WERI-Rb-1 (cell line): Measurements from ENCODE around the gene NEU4.
A peak's percentile ranks its signal among the peaks of the same experiment; 100 is the strongest.
"Not testable (repeated sequence)": the region's sequence is repeated elsewhere in the genome, so short reads cannot be mapped to it uniquely, and the experiment has no call there.

Experiments used
- DNase-seq: peaks from one replicate; pipeline ENCODE4 v3.0.0-alpha.2; 2020
- H3K27ac ChIP-seq: fragments of 250-450 bp; sonication (Bioruptor Pico); 2 replicates; pipeline ENCODE4 v1.5.1; 2020; ENCODE audit warnings: mild to moderate bottlenecking, moderate library complexity
- H3K27me3 ChIP-seq: fragments of 250-450 bp; sonication (Bioruptor Pico); 2 replicates; pipeline ENCODE4 v1.5.1; 2021; ENCODE audit warnings: mild to moderate bottlenecking, low read depth, moderate library complexity; ENCODE audit not compliant: insufficient read depth, severe bottlenecking
- H3K36me3 ChIP-seq: fragments of 250-450 bp; sonication (Bioruptor Pico); 2 replicates; pipeline ENCODE4 v1.5.1; 2020; ENCODE audit warnings: mild to moderate bottlenecking, moderate library complexity
- H3K4me3 ChIP-seq: 2 replicates; pipeline ENCODE4 v1.5.1; 2011; ENCODE audit warnings: low read depth, mild to moderate bottlenecking, control low read depth, low read length
- H3K9me3 ChIP-seq: fragments of 250-450 bp; sonication (Bioruptor Pico); 2 replicates; pipeline ENCODE4 v1.5.1; 2021; ENCODE audit warnings: mild to moderate bottlenecking, moderate library complexity; ENCODE audit not compliant: severe bottlenecking
- TF ChIP-seq, protein P1 (sequence below): IDR thresholded peaks from 2 replicates; pipeline ENCODE4 v1.5.1; 2011; ENCODE audit warnings: low read depth, mild to moderate bottlenecking, control low read depth, inconsistent platforms, low read length

Gene NEU4

DNA sequence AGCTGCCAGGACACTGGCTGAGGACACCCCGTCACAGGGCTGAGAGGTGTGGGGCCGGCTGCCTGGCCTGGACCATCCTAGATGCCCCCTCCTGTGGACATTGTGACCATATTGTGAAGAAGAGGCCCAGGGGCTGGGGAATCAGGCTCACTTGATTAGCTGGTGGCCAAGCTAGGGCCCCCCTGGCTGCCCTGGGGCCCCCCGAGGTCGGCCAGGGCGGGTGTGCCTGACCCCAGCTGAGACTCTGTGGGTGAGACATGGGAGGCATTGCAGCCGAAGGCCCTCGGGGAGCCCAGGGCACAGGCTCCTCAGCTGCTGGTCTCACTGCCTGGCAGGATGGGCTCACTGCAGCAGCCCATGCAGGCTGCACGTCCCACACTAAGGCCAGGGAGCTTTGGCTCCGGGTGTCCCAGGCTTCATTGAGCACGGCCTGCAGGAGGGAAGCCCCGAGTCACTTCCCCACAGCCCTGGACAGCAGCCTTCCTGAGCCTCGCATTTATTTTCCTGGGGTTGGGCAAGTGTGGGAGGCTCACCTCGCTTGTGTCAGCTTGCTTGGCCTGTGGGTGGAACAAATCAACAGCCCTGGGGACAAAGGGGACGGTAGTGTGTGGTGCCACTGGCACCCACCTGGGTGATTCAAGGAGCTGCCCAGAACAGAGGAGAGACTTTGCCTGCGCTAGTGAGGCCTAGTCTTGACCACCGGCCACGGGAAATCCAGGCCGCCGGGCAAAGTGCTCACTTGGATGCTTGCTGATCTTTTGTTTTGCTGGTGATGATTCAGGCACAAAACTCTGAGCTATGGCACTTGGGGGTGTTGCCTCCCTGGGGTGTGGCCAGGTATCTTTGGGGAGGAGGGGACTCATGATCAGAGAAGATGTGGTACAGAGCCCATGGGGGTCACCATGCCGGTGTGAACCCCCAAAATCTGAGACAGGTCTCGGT, 31.0 kb upstream of the NEU4 start:
- H3K27ac ChIP-seq, result no peak overlapping the region
- no peaks in the 10 kb centered on the region for H3K36me3 ChIP-seq
- no peaks in the 10 kb centered on the region for H3K27me3 ChIP-seq
- DNase-seq, result peak; percentile 6
- TF ChIP-seq, protein P1, sequence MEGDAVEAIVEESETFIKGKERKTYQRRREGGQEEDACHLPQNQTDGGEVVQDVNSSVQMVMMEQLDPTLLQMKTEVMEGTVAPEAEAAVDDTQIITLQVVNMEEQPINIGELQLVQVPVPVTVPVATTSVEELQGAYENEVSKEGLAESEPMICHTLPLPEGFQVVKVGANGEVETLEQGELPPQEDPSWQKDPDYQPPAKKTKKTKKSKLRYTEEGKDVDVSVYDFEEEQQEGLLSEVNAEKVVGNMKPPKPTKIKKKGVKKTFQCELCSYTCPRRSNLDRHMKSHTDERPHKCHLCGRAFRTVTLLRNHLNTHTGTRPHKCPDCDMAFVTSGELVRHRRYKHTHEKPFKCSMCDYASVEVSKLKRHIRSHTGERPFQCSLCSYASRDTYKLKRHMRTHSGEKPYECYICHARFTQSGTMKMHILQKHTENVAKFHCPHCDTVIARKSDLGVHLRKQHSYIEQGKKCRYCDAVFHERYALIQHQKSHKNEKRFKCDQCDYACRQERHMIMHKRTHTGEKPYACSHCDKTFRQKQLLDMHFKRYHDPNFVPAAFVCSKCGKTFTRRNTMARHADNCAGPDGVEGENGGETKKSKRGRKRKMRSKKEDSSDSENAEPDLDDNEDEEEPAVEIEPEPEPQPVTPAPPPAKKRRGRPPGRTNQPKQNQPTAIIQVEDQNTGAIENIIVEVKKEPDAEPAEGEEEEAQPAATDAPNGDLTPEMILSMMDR, result no peak
- H3K9me3 ChIP-seq, result peaks cover 4% of the 10 kb centered on the region
- no peak overlapping the region for H3K4me3 ChIP-seq

- Histone ChIP-seq H3K4me3 (no peak overlapping the region), H3K27ac (no peak overlapping the region), H3K27me3 (no peaks in the 10 kb centered on the region), H3K36me3 (no peaks in the 10 kb centered on the region), H3K9me3 (peaks cover 4% of the 10 kb centered on the region)
- TF ChIP-seq, protein P1, result no peak
- DNase-seq, result no peak
These were observed 27.9 kb upstream of the NEU4 start for GRCh38 chr2:241780939-241781569.

DNA sequence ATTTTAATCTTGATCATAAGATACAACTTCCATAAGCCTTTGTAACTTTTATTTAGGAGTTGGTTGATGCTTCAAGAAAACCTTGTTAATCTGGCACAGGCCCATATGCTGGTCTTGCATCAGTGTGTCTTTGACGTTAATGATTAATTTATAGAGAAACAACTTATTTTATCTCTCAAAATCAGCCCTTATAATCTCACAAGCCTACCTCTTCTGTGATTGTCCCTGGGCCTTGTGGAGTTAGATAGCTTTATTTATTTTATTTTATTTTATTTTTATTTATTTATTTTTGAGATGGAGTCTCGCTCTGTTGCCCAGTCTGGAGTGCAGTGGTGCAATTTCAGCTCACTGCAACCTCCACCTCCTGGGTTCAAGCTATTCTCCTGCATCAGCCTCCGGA, 26.9 kb upstream of the NEU4 start:
- not testable (repeated sequence) for DNase-seq, H3K4me3 ChIP-seq, H3K27ac ChIP-seq, H3K36me3 ChIP-seq, H3K27me3 ChIP-seq, H3K9me3 ChIP-seq

DNA sequence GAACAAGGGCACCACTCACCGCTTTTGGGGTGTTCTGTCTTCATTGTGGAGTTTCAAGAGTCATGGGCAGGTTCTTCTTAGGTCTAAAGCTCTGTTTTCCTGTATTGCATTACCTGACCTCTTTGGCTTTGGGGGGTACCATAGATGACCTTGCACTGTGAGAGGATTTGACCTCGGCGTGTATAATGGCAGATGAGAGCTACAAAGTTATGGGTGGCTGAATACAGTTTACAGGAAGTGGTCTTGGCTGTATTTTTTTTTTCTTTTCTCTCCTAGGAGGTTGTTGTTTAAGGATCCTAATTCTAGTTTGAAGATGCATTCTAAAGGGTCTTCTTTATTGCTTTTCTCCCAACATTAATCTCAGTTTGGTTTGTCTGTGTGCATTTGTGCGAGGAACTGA, 20.9 kb upstream of the NEU4 start:
- Histone ChIP-seq H3K27me3 (no peaks in the 10 kb centered on the region), H3K4me3 (no peak overlapping the region), H3K27ac (no peak overlapping the region), H3K9me3 (peaks cover 2% of the 10 kb centered on the region), H3K36me3 (no peaks in the 10 kb centered on the region)
- TF ChIP-seq, protein P1, result no peak
- DNase-seq, result no peak

DNA sequence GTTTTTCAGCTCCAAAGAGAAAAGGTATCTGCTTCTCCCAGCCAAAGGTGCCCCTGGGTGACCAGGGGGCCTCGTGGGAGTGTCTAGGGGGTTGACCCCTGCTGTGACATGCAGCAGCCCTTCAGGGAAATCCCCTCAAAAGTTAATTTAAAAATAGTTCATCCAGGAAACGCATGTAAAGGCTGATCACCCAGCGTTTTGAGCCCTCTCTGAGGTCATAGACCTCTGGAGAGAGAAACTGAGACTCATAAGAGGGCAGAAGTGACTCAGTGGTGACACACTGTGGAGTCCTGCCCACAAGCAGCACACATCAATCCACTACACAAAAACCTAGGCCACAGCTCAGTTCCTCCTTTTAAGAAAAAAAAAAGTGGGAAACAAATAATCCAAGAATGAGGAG, 20.4 kb upstream of the NEU4 start:
- Histone ChIP-seq H3K27ac (no peak overlapping the region), H3K4me3 (no peak overlapping the region), H3K36me3 (no peaks in the 10 kb centered on the region), H3K27me3 (no peaks in the 10 kb centered on the region), H3K9me3 (peaks cover 2% of the 10 kb centered on the region)
- TF ChIP-seq, protein P1, result no peak
- no peak for DNase-seq

DNA sequence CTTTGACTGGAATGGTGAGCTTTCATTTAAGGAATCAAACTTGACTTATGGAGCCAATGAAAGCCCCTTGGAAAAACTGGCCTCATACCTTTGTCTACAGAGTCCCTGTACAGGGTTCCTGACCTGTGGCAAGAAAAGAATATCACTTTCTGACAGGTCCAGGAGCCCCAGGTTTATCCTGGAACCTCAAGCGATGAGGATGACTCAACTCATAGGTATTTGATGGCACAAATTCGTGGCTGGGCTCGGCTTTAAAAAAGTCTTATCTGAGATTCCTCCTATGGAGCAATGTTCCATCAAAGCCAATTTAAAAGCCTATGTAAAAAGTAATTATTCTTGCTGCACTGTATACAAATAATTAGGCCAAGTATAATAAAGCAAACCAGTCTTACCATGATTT, 17.6 kb upstream of the NEU4 start:
- not testable (repeated sequence) for H3K4me3 ChIP-seq, H3K36me3 ChIP-seq, DNase-seq, H3K27ac ChIP-seq, H3K27me3 ChIP-seq, H3K9me3 ChIP-seq
